Medulla oblongata (tissue), 1 donor: ENCODE measurements around the gene ZNF516.

Experiments
- DNase-seq: peaks from one replicate; pipeline ENCODE4 v3.0.0-alpha.2; 2015; ENCODE audit errors: extremely low spot score

ZNF516 gene

GRCh38 chr18:76468345-76469304 is 26.4 kb downstream of the ZNF516 start:
- DNase-seq, result no peak

- DNase-seq, result no peak
These were observed 27.5 kb downstream of the ZNF516 start for GRCh38 chr18:76467371-76468190.

GRCh38 chr18:76466410-76466991 is 28.5 kb downstream of the ZNF516 start:
- no peak for DNase-seq

DNA sequence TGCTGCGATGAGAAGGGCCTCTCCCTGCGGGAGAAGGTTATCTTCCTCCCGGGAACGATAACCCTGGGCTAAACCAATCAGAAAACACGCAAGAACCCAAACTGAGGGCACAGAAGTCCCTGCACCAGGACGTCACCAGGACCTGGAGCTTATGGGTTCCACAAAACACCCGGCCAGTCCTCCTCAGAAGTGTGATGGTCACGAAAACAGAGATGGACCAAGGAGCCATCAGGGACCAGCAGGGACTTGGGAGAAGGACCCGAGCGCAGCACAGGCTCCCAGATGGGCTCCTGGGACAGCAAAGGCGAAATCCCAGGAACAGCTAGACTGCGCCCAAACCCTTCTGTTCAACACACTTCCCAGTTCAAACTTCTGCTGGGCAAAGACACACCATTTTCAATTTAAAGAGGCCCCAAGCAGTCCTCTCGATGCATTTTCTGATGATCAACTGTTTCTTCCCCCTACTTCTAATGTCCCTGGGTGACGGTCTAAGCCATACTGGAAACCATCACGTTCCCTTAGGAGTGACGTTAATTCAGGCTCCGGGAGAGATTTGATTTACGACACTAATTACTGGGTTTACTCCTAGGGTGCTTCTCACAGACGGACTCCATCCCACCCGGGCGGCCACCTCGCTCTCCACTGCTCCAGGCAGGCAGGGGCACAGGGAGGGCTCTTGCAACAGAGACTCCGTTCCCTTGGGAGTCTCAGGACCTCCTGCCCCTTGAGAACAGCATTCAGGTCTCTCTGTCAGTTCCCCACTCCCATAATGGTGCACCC is 29.2 kb downstream of the ZNF516 start:
- no peak for DNase-seq

DNA sequence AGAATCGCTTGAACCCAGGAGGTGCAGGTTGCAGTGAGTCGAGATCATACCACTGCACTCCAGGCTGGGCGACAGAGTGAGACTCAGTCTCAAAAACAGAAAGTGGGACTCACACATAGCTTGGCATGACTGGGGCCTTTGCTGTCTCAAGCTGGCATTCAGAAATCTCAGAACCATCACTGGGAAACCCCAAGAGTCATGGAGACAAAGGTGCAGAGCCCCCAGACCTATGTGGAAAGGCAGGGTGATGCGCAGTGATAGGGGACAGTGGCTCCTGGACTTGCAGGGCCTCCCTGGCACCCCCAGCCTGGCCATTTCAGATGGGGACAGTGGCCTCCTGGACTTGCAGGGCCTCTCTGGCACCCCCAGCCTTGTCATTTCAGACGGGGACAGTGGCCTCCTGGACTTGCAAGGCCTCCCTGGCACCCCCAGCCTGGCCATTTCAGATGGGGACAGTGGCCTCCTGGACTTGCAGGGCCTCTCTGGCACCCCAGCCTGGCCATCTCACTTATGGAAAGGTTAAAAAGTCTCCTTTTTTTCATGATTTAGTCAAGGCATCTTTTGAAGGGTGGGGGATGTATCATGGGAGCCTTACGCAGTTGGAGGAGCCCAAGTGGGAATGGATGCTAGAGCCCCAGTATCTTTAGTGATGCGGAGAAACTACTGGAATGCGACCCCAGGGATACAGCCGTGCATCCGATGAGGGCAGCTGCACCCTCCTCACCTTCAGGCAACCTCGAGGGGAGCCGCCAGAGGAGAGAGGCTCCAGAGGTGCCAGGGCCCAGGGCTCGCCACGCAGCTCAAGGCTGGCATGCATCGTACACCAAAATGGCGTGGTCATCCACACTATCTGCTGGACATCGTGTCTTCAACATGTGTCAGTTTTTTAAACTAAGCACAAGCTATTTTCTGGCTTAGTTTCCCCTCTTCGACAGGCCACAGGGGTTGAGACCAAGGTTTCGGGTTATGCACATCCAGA is 30.5 kb downstream of the ZNF516 start:
- DNase-seq, result no peak

GRCh38 chr18:76463872-76464271 is 31.2 kb downstream of the ZNF516 start:
- no peak for DNase-seq

GRCh38 chr18:76463358-76463757 is 31.7 kb downstream of the ZNF516 start:
- no peak for DNase-seq

- DNase-seq, result no peak
These were observed 32.7 kb downstream of the ZNF516 start for GRCh38 chr18:76462326-76462694.

- DNase-seq, result no peak
These were observed 33.2 kb downstream of the ZNF516 start for GRCh38 chr18:76461692-76462325.

- DNase-seq, result no peak
These were observed 33.9 kb downstream of the ZNF516 start for GRCh38 chr18:76461148-76461547.

GRCh38 chr18:76460482-76460881 is 34.6 kb downstream of the ZNF516 start:
- no peak for DNase-seq

DNA sequence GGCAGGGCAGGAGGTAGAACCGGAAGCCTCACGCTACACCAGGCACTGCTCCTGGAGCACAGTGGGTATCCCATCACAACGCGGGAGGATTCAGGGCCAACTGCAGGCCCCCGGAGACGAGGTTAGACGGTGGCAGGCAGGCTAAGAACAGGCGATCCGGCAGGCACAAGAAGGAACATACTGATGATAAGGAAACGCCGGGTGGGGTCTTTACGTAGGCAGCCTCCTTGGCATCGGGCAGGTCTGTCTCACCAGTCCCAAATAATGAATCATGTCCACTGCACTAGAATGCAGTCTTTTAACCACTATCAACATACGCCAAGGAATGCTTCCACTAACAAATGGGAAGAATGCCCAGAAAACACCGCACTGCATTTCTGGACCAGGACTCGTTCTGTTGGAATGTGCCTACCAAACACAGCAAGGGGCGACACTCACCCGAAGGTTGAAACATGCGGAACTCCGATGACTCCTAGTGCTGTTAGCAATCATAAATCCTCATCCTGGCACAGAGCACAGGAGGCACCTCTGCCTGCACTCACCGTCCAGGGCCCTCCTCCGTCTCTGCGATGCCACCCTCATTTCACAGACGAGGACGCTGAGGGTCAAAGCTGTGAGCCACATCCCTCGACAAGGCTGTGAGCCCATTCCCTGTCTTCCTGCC is 35.2 kb downstream of the ZNF516 start:
- DNase-seq, result no peak

DNA sequence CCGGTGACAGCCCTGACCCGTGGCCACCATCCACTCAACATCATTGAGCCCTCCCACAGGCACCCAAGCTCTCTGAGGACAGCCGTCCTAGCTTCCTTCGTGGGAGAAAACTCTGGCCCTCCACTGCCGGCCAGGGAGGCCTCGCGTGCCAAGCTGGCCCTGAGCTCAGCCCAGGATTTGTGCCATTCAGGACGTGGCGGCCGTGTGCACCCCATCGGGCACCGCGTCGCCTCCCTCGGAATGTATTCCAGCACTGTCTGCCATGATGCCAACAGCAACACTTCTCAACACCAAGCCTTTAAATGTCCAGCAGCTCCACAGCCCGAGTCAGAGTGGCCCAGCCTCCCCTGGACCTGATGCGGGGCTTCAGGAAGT is 35.7 kb downstream of the ZNF516 start:
- no peak for DNase-seq

- DNase-seq, result no peak
These were observed 36.3 kb downstream of the ZNF516 start for GRCh38 chr18:76458522-76459311.

DNA sequence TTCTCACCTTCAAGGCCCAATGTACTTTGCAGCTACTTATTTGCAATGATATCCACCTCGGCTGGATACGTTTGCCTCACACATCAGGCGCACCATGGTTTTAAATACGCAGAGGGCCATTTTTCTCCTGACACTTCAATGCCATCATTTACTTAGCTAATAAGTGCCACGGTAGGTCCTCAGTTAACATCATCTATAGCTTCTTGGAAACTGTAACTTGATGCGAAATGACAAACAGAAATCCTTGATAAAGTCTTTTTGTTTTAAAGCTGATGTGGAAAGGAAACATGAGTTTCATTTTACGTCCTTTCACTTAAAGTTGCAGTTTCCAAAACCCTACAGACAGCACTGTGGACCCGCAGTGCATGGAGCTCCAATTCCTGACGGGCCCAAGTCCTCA is 37.1 kb downstream of the ZNF516 start:
- no peak for DNase-seq

- DNase-seq, result no peak
These were observed 37.6 kb downstream of the ZNF516 start for GRCh38 chr18:76457475-76457874.

DNA sequence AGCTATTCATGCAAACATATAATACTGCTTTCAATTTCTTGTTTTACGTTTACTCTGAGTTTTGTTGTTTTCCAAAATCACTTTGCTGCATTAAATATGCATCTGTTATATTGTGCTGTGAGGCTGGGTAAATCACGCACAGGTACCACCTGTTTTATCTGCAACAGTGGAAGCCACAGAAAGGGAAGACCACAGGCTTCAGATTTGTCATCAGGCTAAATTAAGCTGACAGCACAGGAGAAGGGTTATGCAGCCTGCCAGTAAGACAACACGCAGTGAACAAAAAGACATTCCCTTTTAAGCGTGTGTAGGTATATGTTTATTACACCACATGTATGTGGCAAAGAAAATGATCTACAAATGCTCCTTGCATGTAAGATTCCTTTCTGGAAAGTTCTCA is 38.2 kb downstream of the ZNF516 start:
- no peak for DNase-seq

DNA sequence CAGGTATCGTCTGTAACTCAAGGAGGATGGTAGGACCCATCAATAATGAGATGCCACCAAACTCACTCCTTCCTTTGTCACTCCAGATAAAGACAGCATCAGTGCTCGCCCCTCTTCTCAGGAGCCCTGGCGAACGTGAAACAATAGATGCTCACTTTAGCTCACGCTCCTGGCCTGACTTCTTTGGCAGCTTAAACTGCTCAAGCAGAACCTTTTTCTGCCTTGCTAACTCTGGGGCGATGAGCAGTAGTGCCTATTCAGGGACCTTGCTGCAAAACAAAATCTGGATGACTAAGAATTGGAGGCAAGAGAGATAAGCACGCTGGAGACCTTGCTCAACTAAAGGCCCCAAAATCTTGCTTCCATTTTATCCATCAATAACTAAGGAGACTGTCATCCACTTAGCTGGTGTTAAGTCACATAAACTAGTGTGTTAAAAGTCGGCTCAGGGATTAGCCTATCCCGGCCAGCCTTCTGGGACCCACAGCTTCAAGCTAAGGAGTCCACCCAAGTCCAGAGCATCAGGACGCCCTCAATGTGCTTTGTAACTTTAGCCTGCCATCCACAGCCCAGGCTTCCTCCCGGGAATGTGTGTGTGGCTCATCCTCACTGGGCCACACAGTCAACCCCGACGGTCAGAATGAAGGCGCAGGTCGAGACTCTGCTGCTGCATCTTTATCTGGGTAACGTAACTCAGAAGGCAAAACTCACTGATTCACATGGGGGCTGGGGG is 38.9 kb downstream of the ZNF516 start:
- no peak for DNase-seq
